Activated CD4-positive, alpha-beta T cell treated with anti-CD3 and anti-CD28 coated beads for 48 hours (primary cell): Measurements from ENCODE around the gene MEF2B.
"Not testable (repeated sequence)": the region's sequence is repeated elsewhere in the genome, so short reads cannot be mapped to it uniquely, and the experiment has no call there.

Experiments
- DNase-seq: peaks from one replicate; pipeline ENCODE4 v3.0.0-alpha.2; 2020

The MEF2B gene

DNA sequence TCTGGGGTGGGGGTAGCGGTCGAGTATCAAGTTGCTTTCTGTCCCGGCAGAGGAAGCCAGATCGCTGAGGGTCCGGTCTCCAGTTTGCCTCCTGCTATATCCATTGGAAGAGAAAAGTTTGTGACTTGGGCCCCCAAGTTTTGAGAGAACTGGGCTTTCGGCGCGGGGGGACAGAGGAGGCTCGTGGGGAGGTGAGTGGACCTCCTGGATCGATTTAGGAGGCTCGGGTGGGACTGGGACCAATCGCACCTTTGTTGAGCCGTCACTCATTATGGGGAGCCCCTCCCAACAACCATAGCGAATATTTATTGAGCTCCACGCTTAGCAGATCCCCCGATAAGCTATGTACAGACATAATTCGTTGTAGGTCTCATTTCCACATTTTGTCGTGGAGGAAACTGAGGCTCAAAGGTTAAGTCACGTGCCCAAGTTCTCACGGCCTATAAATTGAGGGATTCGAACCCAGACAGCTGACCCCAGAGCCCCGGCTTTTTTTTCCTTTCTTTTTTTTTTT lies 22.9 kb upstream of the MEF2B start:
- no peak for DNase-seq

DNA sequence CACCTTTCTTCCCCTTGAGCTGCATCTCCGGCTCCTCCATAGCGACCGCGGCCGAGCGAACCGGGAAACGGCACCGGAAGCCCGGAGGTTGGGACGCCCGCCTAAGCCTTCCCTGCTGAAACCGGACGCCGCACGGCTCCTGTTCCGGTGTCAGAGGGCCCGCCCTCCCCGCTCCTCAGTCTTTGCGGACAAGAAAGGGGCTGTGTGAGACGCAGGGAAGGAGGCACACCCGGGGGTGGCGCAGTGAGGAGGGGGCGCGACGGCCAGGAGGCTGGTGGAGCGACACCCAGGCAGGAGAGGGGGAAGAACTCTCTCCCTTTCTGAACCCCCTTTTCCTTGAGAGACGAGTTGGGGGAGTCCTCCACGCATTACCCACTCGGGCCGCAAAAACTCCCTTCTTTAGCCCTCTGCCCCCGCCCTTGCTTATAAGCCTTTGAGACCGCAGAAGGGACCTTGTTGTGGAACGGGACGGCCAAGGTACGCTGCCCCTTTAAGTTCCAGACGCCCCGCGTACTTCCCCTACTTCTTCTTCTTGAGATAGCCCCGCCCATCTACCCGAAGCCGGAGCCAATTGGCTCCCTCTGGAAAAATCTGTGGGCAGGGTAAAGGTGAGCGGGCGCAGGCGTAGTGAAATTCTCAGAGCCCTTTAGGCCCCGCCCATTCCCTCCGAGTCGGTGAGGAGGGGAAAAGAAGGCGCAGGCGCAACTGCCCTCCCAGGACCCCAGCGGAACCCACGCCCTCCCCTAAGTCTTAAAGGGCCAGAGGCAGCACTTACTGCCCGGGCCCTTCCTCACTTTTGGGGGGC lies 22.2 kb upstream of the MEF2B start, which contains the start of the genes BORCS8 and RFXANK:
BORCS8 (minus strand) TSS at position 75 of the 805 bp plus-strand sequence; CDS start at position 40, 35 bp downstream.
RFXANK (plus strand) TSS at position 181 of the 805 bp plus-strand sequence. CDS start 1,689 bp downstream, outside the sequence.
- peak; percentile 100 for DNase-seq

- no peak for DNase-seq
Observed at GRCh38 chr19:19191768-19192077, 21.7 kb upstream of the MEF2B start.

- DNase-seq, result no peak
Observed at GRCh38 chr19:19186742-19187141, 16.7 kb upstream of the MEF2B start.

DNA sequence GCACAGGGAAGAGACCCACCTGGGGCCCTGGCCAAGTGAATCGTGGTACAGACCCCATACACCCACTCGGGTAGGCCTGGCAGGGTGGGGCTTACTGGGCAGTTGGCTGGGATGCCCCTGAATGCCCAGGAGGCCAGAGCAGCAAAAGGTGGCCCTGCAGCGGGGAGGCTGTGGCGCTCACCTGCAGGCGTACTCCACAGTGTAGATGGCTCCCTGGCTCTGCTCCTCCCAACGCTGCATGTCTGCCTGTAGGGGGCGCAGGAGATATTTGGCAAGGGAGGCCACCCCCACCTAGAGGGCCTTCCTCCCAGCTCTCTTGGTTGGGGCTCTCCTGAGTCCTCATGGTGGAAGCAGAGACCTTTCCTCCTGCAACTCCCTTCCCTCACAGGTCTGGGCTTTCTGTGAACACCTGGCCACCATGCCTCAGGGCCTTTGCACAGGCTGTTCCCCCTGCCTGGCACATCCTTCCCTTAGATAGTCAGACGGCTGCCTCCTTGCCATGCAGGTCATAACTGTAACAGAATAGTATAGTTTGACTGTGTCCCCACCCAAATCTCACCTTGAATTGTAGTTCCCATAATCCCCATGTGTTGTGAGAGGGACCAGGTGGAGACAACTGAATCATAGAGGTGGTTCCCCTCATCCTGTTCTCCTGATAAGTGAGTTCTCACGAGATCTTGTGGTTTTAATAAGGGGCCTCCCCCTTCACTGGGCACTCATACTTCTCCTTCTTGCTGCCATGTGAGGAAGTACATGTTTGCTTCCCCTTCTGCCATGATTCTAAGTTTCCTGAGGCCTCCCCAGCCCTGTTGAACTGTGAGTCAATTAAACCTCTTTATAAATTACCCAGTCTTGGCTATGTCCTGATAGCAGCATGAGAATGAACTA lies 16.0 kb upstream of the MEF2B start:
- DNase-seq, result peak; percentile 72

DNA sequence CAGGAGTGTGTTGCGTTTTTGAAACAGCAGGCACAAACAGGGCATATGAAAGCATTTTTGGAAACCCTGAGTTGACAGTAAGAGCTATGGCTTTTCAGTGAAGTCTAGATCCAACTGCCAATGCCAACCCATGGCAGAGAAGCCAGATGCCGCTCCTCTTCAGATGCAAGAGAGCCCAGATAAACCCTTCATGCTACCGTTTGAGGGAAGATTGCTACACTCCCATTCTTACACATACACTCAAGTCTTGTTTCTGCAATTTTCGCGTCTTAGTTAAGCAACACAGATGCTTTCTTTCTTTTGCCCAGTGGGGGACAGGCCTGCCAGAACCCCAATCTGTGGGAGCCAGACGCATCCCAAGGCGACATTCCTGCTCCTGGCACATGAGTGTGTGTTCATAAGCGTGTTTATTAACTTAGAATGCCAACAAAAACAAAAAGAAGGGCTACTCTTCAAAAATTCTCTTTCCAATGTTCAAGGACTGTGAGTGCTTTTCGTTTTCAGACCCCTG lies 11.5 kb upstream of the MEF2B start:
- no peak for DNase-seq

DNA sequence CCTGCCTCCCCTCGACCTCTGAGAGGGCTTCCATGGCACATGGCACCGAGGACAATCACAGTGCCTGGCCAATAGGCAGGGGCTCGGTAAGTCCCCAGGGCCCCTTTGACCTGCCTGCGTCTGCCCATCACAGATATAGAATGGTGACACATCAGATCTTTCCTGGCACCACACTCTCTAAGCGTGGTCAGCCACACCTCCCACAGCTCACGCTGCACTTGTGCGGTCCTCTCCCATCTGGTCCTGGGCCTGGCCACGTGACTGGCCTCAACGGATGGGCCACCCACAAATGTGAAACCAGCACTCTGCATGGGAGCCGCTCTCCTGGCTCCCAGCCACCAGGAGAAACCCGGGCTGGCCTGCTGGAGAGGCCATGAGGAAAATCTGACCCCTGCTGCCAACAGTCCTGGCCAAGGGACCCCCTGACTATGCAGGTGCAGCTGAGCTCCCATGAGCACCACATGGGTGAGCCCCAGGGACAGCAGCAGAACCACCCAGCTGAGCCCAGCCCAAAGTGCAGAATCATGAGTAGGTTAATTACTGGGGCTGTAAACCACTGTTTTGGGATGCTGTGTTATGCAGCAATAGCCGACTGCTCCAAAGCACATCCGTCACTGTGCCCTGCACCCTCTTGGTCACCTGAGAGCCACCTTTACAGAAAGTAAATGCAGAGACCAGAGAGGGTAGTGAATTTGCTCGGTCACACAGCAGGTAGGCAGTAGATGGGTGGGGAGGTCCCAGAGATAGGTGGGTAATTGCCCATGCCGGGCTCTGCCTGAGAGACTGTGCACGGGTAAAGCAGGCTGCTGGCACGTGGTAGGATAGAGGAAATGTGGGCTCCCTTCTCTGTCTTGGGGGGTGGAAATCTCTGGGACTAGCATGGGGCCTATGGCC lies 9.7 kb upstream of the MEF2B start:
- no peak for DNase-seq

- DNase-seq, result no peak
Observed at GRCh38 chr19:19176950-19177349, 6.9 kb upstream of the MEF2B start.

DNA sequence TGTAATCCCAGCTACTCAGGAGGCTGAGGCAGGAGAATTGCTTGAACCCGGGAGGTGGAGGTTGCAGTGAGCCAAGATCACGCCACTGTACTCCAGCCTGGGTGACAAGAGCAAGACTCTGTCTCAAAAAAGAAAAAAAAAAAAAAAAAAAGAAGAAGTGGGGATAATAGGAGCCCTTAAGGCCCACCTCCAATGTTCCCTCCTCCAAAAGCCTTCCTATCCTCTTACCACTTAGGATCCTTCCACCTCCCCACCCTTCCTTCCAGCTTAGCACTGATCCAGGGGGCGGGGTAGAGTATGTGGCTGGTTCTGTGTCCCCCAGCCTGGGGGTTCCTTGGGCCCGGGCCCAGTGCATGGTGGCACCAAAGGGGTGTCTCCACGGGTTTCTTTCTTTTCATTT lies 3.2 kb upstream of the MEF2B start:
- not testable (repeated sequence) for DNase-seq

DNA sequence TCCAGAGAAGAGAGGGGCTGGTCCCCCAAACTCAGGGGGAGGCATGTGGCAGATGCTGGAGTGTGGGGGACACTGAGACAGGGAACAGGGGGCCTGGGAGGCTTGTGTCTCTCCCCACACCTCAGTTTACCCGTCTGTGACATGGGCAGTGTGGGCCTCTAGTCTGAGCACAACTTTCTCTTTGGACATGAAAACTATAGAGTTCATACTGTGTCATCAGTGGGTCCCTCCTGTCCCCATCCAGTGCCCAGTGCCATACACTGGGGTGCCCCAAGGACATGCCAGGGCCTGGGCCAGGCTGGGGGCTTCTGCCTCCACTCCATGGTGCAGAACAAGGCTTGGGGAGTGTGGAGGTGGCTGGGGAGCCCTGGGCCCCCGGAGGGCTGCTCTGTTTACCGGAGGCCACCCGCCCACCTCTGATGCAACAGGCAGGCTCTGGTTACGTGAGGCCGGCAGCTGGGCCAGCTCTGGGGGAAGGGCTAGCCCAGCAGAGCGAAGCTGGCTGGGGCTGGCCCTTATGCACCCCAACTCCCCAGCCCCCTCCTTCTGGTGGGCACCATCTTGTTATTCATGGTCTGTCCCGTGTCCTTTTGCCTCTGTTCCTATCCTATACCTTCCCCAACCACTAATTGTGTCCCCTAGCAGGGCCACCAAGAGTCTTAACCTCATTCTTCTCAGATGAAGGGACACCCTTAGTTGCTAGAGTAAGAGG lies 1.9 kb upstream of the MEF2B start:
- DNase-seq, result no peak

DNA sequence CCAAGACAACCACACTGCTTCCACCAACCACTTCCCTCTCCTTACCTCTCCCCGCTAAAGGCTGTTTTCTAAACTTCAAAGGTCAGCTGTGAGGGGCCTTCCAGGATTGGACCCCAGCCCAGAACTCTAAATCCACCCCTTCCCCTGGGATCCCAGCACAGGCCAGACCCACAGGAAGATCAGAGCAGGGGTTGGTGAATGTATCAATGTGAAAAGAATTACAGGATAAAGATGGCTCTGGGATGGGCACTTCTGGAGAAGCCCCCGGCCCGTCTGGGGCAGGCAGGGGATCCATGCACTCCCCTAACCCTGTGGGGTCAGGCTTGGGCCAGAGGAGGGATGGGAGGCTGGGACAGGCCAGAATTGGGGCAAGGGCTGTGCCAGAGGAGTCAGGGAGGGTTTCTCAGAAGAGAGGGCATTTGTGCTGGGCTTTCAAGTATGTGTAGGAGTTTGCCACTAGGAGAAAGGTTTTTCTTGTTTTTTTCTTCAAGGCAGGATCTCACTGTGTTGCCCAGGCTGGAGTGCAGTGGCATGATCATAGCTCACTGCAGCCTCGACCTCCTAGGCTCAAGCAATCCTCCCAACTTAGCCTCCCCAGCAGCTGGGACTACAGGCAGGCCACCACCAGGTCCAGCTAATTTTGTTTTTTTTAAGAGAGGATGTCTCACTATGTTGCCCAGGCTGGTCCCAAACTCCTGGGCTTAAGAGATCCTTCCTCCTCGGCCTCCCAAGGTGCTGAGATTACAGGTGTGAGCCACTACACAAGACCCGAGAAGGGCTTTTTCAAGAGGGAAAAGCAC lies 1.0 kb upstream of the MEF2B start:
- DNase-seq, result no peak

DNA sequence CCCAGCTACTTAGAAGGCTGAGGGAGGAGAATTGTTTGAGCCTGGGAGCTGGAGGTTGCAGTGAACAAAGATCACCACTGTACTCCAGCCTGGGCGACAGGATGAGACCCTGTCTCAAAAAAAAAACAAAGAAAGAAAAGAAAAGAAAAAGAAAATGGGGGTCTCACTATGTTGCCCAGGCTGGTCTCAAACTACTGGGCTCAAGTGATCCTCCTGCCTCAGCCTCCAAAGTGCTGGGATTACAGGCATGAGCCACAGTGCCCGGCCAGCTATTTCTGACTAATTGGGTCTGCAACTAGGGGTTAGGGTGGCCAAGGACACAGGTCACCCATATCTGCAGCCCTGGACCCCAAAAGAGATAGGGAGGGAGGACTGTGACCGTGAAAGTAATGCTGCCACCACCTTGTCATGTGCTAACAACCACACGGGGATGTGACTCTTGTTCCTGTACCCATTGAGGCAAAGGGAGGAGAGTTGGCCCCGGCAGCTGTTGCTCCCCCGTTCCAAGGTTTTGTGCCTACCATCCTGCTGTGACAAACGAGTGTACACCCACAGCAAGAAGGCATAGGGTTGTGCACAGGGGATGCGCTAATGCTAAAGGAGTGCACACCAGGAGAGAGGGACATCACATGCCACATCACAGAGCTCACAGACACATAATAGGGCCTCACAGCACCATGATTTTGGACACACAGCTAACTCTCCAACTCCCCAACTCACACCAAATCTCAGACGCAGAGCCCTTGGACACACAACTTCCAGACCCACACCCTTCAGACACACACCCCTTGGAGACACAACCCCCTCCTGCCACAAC lies 619 bp downstream of the MEF2B start:
- DNase-seq, result no peak

DNA sequence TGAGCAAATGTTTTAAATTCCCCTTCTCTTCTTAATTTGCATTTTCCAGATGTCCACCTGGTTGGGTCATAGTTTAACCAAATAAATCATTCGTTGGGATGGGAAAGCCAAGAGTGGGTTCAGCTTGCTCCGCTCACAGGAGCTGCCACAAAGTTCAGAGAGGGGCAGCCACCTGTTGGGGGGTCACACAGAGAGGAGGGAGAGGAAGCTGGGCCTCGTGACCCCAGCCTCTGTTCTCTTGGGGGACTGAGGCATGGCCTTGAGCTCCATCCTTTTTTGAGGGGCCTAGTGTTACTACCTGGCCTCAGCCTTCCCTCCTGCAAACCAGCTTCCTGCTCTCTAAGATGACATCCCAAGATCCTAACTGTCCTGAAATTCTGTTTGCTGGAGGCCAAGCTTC lies 2.5 kb downstream of the MEF2B start:
- no peak for DNase-seq

DNA sequence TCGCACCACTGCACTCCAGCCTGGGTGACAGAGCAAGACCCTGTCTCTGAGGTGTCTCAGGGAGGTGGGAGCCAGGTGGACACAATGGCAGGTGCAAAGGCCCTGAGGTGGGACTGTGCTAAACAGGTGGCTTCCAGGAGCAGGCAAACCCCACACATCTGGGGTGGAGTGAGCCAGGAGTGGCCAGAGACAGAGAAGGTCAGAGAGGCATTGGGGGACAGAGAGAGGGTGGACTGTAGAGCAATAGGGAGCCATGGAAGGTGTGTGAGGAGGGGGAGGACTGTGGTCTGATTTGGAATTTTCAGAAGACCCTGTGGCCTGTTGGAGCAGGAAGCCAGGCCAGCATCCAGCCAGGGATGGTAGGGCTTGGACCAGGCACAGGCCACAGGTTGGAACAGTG lies 4.7 kb downstream of the MEF2B start:
- DNase-seq, result no peak

- DNase-seq, result no peak
Observed at GRCh38 chr19:19162495-19162894, 7.6 kb downstream of the MEF2B start.

GRCh38 chr19:19160461-19161035 lies 9.5 kb downstream of the MEF2B start:
- DNase-seq, result no peak

GRCh38 chr19:19159534-19159933 lies 10.5 kb downstream of the MEF2B start:
- no peak for DNase-seq

DNA sequence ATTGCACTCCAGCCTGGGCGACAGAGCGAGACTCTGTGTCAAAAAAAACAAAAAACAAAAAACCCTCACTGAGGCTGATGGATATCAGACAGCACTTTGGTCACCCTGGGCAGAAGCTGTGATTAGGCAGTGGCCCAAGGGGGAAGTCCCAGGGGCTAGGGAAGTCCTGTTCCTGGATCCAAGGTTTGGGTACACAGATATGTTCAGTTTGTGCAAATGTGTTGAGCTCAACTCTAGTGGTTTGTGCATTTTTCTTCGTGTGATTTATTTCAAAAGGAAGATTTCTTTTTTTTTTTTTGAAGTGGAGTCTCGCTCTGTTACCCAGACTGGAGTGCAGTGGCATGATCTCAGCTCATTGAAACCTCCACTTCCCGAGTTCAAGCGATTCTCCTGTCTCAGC lies 12.3 kb downstream of the MEF2B start:
- no peak for DNase-seq

DNA sequence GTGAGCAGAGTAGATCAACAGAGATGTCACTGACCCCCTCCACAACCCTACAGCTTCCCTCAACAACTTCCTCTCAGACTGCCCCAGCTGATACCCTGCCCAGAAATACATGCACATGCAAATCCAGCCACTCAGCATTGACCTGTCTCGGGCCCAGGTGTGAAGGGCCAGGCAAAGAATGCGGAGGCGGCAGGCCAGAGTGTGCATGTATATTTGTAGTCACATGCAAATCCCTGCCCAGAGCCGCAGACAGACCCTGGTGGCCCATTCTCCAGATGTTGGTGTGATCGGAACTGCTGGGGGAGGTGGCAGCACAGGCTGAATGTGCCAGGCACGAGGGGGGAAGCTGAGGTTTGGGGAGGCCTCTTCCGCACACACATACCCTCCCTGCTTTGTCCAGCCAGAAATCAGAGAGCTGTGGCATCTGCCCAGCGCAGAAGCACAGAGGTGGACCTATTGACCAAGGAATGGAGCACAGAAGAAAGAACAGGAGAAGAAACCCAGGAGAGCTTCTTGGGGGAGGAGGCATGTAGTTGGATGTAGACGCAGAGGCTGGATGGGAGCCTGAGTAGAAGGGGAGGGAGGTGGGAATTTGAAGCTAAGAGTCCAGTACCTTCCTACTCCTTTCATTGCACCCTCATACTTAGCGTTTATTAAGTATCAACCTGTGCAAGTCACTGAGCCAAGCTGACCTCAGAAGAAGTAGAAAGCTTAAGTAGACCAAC lies 14.4 kb downstream of the MEF2B start:
- no peak for DNase-seq
